Thoracic aorta (tissue), 2 donors: ENCODE results near the gene ZFP69B. TPM values are rescaled to one million over a fixed set of nuclear protein-coding genes. Genes with fewer than 3 reads are reported as not detected.

Source experiments
- ATAC-seq: fragments of 150-250 bp; one replicate; pipeline ENCODE4 v1.8.0; 2017; ENCODE audit warnings: low read depth; ENCODE audit not compliant: insufficient number of reproducible peaks, low FRiP score
- DNase-seq: peaks from one replicate; pipeline ENCODE4 v3.0.0-alpha.2; 2020; ENCODE audit warnings: low spot score
- H3K27ac ChIP-seq, 2 donors: fragments of 200-600 bp; sonication (generic); 1 replicate in 1 of 2; 2 replicates in 1 of 2; pipeline ENCODE4 v1.5.1; 2016; ENCODE audit warnings: mild to moderate bottlenecking in 2 of 2, moderate library complexity in 2 of 2
- H3K27me3 ChIP-seq: fragments of 200-600 bp; sonication (generic); replicated peaks from 2 replicates; pipeline ENCODE4 v1.6.0; 2016; ENCODE audit warnings: mild to moderate bottlenecking; ENCODE audit not compliant: insufficient read depth
- H3K36me3 ChIP-seq: fragments of 200-600 bp; sonication (generic); one replicate; pipeline ENCODE4 v1.5.1; 2016
- H3K4me1 ChIP-seq, 2 donors: fragments of 200-600 bp; sonication (generic); 1 replicate in 1 of 2; 2 replicates in 1 of 2; pipeline versions ENCODE4 v1.5.1 to v1.6.0; 2016; ENCODE audit warnings: low read depth in 2 of 2, mild to moderate bottlenecking in 1 of 2; ENCODE audit not compliant: control insufficient read depth in 1 of 2
- H3K4me3 ChIP-seq: fragments of 200-600 bp; sonication (generic); 2 replicates; pipeline ENCODE4 v1.5.1; 2016; ENCODE audit warnings: mild to moderate bottlenecking
- H3K9me3 ChIP-seq: fragments of 200-600 bp; sonication (generic); 2 replicates; pipeline ENCODE4 v1.5.1; 2016
- total RNA-seq, 2 donors: library from RNA; depleted of rRNA; stranded (reverse); fragments of >200 nt; gene quantifications; one replicate each; pipeline versions ENCODE4 v1.1.0 to v1.2.3, GENCODE V29; 2016
- TF ChIP-seq, protein P1 (sequence below): fragments of 200-600 bp; sonication (generic); IDR thresholded peaks from one replicate; pipeline ENCODE4 v1.5.1; 2019; ENCODE audit warnings: antibody characterized with exemption

The ZFP69B gene
- total RNA-seq: under 1 TPM; 0.71 to 0.95 TPM

GRCh38 chr1:40449684-40450494, at the start of gene ZFP69B:
ZFP69B (plus strand) TSS chr1:40450476; CDS start chr1:40450962, 486 bp downstream.
- DNase-seq (peak; percentile 34), ATAC-seq (peak; percentile 85)
- no peaks in the 10 kb centered on the region for H3K27me3 ChIP-seq
- TF ChIP-seq, protein P1, sequence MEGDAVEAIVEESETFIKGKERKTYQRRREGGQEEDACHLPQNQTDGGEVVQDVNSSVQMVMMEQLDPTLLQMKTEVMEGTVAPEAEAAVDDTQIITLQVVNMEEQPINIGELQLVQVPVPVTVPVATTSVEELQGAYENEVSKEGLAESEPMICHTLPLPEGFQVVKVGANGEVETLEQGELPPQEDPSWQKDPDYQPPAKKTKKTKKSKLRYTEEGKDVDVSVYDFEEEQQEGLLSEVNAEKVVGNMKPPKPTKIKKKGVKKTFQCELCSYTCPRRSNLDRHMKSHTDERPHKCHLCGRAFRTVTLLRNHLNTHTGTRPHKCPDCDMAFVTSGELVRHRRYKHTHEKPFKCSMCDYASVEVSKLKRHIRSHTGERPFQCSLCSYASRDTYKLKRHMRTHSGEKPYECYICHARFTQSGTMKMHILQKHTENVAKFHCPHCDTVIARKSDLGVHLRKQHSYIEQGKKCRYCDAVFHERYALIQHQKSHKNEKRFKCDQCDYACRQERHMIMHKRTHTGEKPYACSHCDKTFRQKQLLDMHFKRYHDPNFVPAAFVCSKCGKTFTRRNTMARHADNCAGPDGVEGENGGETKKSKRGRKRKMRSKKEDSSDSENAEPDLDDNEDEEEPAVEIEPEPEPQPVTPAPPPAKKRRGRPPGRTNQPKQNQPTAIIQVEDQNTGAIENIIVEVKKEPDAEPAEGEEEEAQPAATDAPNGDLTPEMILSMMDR: no peak
- peak within 1 kb of the TSS; percentile 61 to 69 for H3K27ac ChIP-seq
- peak within 1 kb of the TSS; percentile 77 for H3K4me3 ChIP-seq
- H3K36me3 ChIP-seq: no peaks in the 10 kb centered on the region
- H3K9me3 ChIP-seq: no peaks in the 10 kb centered on the region
- peaks cover 3 to 13% of the 10 kb centered on the region in 2 donors for H3K4me1 ChIP-seq

GRCh38 chr1:40401473-40402201, 48.6 kb upstream of the ZFP69B start:
- no peaks in the 10 kb centered on the region for H3K27me3 ChIP-seq
- H3K36me3 ChIP-seq: no peaks in the 10 kb centered on the region
- TF ChIP-seq, protein P1: no peak
- no peaks in the 10 kb centered on the region for H3K9me3 ChIP-seq
- no peak overlapping the region for H3K27ac ChIP-seq
- H3K4me1 ChIP-seq: peaks cover 0 to 17% of the 10 kb centered on the region in 2 donors
- DNase-seq: no peak
- H3K4me3 ChIP-seq: no peak overlapping the region
- no peak for ATAC-seq

- H3K27me3 ChIP-seq: no peaks in the 10 kb centered on the region
- no peak for ATAC-seq
- H3K4me1 ChIP-seq: peaks cover 0 to 5% of the 10 kb centered on the region in 2 donors
- no peak for DNase-seq
- H3K9me3 ChIP-seq: no peaks in the 10 kb centered on the region
- TF ChIP-seq, protein P1: peak; percentile 88
- no peaks in the 10 kb centered on the region for H3K36me3 ChIP-seq
- no peak overlapping the region for H3K4me3 ChIP-seq
- no peak overlapping the region for H3K27ac ChIP-seq
Measured at GRCh38 chr1:40404670-40405462, 45.4 kb upstream of the ZFP69B start.

DNA sequence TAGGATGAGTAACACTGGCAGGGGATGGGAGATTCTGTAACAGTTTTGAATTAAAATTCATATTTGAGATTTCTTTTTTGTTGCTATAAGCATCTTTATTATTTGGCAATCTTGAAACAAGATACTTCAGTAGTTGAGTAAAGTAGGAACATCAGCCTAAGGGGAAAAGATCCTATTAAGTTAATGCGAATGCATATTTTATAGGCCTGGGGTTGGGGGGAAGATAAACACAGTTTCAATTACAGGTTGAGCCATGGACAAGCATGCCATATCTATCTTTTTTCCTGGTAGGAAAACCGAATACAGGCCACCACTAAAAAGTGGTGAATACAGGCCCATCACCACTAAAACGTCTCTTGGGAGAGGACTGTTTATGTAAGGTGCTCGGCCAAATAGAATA, 44.5 kb upstream of the ZFP69B start:
- no peaks in the 10 kb centered on the region for H3K27me3 ChIP-seq
- TF ChIP-seq, protein P1: no peak
- no peaks in the 10 kb centered on the region for H3K9me3 ChIP-seq
- H3K36me3 ChIP-seq: no peaks in the 10 kb centered on the region
- no peaks in the 10 kb centered on the region for H3K4me1 ChIP-seq
- no peak overlapping the region for H3K4me3 ChIP-seq
- H3K27ac ChIP-seq: no peak overlapping the region
- no peak for ATAC-seq
- no peak for DNase-seq
